Transverse colon (tissue), 4 donors: ENCODE measurements around the gene SLC6A11.

Source experiments
- CTCF ChIP-seq, 5 experiments: fragments of 200-600 bp in 3 of 5; fragments of 450-650 bp in 2 of 5; sonication (generic) in 3 of 5; IDR thresholded peaks; 1 replicate in 2 of 5; 2 replicates in 3 of 5; pipeline ENCODE4 v1.5.1; 2016 to 2017; ENCODE audit warnings: antibody characterized with exemption in 5 of 5, inconsistent platforms in 3 of 5, mild to moderate bottlenecking in 2 of 5, moderate library complexity in 1 of 5
- EP300 ChIP-seq: sonication (generic); formaldehyde crosslinking; IDR thresholded peaks from one replicate; pipeline ENCODE4 v1.6.1; 2017; ENCODE audit warnings: antibody characterized with exemption, low read depth
- POLR2A ChIP-seq: fragments of 450-650 bp; IDR thresholded peaks from one replicate; pipeline ENCODE4 v1.6.1; 2016; ENCODE audit warnings: antibody characterized with exemption, mild to moderate bottlenecking, moderate library complexity
- POLR2AphosphoS5 ChIP-seq, 3 donors: sonication (generic); formaldehyde crosslinking; IDR thresholded peaks; one replicate each; pipeline ENCODE4 v1.6.1; 2016; ENCODE audit warnings: antibody characterized with exemption in 3 of 3

- no peak for TF ChIP-seq CTCF (IDR thresholded peaks at IDR 0.05)
- TF ChIP-seq EP300 = no peak
- TF ChIP-seq POLR2A = no peak
- no peak for TF ChIP-seq POLR2AphosphoS5 (IDR thresholded peaks at IDR 0.05)
Observed at GRCh38 chr3:10780243-10780642, 35.8 kb upstream of the SLC6A11 start.
